ENCODE data around the gene PHYH.

DNA sequence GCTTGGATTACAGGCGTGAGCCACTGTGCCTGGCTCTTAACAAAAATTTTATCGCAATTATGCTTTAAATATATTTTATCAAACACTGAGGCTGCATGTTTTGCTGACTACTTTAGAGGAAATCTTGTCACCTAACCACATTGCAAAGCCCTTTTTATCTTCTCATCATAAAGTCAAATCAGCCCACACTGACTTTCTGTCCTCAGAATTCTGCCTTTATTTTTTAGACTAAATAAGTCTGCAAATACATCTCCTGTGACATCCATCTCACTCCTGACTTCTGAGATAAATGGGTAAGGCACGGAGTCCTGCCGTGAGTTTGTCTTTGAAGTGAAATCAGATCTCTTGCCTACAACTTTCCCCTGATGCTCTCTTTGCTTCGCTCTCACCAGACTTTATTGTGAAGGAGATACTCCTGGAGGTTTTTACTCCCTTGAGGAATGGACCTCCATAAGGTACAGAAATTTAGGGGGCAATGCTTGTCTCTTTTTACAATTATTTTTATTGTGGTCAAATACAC, 42.2 kb downstream of the PHYH start:
- no peak for TF ChIP-seq EZH2 (IDR thresholded peaks at IDR 0.05; ENCODE audit: low read length, missing control alignments)
- TF ChIP-seq, protein P1, sequence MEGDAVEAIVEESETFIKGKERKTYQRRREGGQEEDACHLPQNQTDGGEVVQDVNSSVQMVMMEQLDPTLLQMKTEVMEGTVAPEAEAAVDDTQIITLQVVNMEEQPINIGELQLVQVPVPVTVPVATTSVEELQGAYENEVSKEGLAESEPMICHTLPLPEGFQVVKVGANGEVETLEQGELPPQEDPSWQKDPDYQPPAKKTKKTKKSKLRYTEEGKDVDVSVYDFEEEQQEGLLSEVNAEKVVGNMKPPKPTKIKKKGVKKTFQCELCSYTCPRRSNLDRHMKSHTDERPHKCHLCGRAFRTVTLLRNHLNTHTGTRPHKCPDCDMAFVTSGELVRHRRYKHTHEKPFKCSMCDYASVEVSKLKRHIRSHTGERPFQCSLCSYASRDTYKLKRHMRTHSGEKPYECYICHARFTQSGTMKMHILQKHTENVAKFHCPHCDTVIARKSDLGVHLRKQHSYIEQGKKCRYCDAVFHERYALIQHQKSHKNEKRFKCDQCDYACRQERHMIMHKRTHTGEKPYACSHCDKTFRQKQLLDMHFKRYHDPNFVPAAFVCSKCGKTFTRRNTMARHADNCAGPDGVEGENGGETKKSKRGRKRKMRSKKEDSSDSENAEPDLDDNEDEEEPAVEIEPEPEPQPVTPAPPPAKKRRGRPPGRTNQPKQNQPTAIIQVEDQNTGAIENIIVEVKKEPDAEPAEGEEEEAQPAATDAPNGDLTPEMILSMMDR (conservative IDR thresholded peaks at IDR 0.05 in 1 of 2, IDR thresholded peaks at IDR 0.05 in 1 of 2; ENCODE audit: low read depth in 1 of 2, low read length in 2 of 2): no peak
